H1 (cell line): ENCODE results near the gene GTPBP1. TPM values are rescaled to one million over a fixed set of nuclear protein-coding genes. Genes with fewer than 3 reads are reported as not detected.
A peak's percentile ranks its signal among the peaks of the same experiment; 100 is the strongest.

Source experiments
- BRCA1 ChIP-seq: IDR thresholded peaks from 2 replicates; pipeline ENCODE4 v1.6.1; 2012; ENCODE audit warnings: low read depth, low read length, improper control_type of control experiment
- CTBP2 ChIP-seq: IDR thresholded peaks from 2 replicates; pipeline ENCODE4 v1.7.0; 2011; ENCODE audit warnings: borderline replicate concordance, mild to moderate bottlenecking, moderate library complexity, mixed read lengths, low read length; ENCODE audit not compliant: insufficient read depth, insufficient read length
- CTCF ChIP-seq, 3 experiments: IDR thresholded peaks; 1 replicate in 2 of 3; 2 replicates in 1 of 3; pipeline versions ENCODE4 v1.5.1 to v1.6.1; 2011; ENCODE audit warnings: low read length in 3 of 3, mild to moderate bottlenecking in 3 of 3, inconsistent platforms in 2 of 3, low read depth in 1 of 3, moderate library complexity in 1 of 3; ENCODE audit not compliant: insufficient read depth in 1 of 3; ENCODE audit errors: control extremely low read depth in 1 of 3
- EGR1 ChIP-seq: IDR thresholded peaks from 2 replicates; pipeline ENCODE4 v1.6.1; 2011; ENCODE audit warnings: low read depth, low read length, borderline replicate concordance
- FOSL1 ChIP-seq: IDR thresholded peaks from 2 replicates; pipeline ENCODE4 v1.6.1; 2011; ENCODE audit warnings: mild to moderate bottlenecking, low read depth, low read length, moderate library complexity; ENCODE audit not compliant: insufficient read depth
- GTF2F1 ChIP-seq: IDR thresholded peaks from 2 replicates; pipeline ENCODE4 v1.6.1; 2012; ENCODE audit warnings: low read depth, low read length, improper control_type of control experiment, borderline replicate concordance
- NRF1 ChIP-seq: IDR thresholded peaks from 2 replicates; pipeline ENCODE4 v1.6.1; 2011; ENCODE audit warnings: mild to moderate bottlenecking, low read depth, low read length, improper control_type of control experiment
- PHF8 ChIP-seq: fragments of 200-600 bp; sonication (generic); conservative IDR thresholded peaks from 2 replicates; pipeline ENCODE4 v1.7.1; 2012; ENCODE audit warnings: low read depth, mild to moderate bottlenecking, inconsistent platforms, low read length, moderate library complexity
- POLR2A ChIP-seq, 2 experiments: IDR thresholded peaks; 1 replicate in 1 of 2; 2 replicates in 1 of 2; pipeline ENCODE4 v1.6.1; 2011; ENCODE audit warnings: low read depth in 2 of 2, low read length in 2 of 2, mild to moderate bottlenecking in 2 of 2; ENCODE audit errors: control extremely low read depth in 1 of 2
- POU5F1 ChIP-seq: IDR thresholded peaks from 2 replicates; pipeline ENCODE4 v1.6.1; 2011; ENCODE audit warnings: low read depth, mild to moderate bottlenecking, low read length, moderate library complexity
- SAP30 ChIP-seq: fragments of 300-600 bp; sonication (generic); IDR thresholded peaks from 2 replicates; pipeline ENCODE4 v1.7.1; 2012; ENCODE audit warnings: low read length, moderate library complexity, mild to moderate bottlenecking, inconsistent platforms; ENCODE audit not compliant: insufficient read depth, insufficient replicate concordance
- SP1 ChIP-seq: IDR thresholded peaks from 2 replicates; pipeline ENCODE4 v1.6.1; 2011; ENCODE audit warnings: low read depth, low read length
- SP4 ChIP-seq: IDR thresholded peaks from 2 replicates; pipeline ENCODE4 v1.6.1; 2012; ENCODE audit warnings: low read length, inconsistent platforms
- TAF1 ChIP-seq: IDR thresholded peaks from 2 replicates; pipeline ENCODE4 v1.6.1; 2011; ENCODE audit warnings: mild to moderate bottlenecking, low read depth, low read length
- TBP ChIP-seq: IDR thresholded peaks from 2 replicates; pipeline ENCODE4 v1.6.1; 2011; ENCODE audit warnings: low read depth, low read length, improper control_type of control experiment
- TCF12 ChIP-seq: IDR thresholded peaks from 2 replicates; pipeline ENCODE4 v1.6.1; 2011; ENCODE audit warnings: low read depth, mild to moderate bottlenecking, low read length
- ZNF274 ChIP-seq: IDR thresholded peaks from 2 replicates; pipeline ENCODE4 v1.7.0; 2012; ENCODE audit warnings: low read length, borderline replicate concordance; ENCODE audit errors: extremely low read depth
- polyA plus RNA-seq, 7 experiments: library from polyadenylated mRNA; depleted of rRNA in 3 of 7; stranded (reverse) in 5 of 7; unstranded in 2 of 7; fragments of >200 nt in 5 of 7; fragments of 200-250 nt in 2 of 7; gene quantifications; 1 replicate in 5 of 7; 2 replicates in 1 of 7; 4 replicates in 1 of 7; pipeline versions ENCODE4 v1.2.1 to v1.2.3, GENCODE V29; 2011 to 2013; ENCODE audit warnings: missing spikeins in 2 of 7, mixed read lengths in 2 of 7
- total RNA-seq: library from RNA; stranded (reverse); fragmentation: NEBNext Ultra II Directional; extraction: Animal tissue kit (Norgen Biotek cat#: 25700); gene quantifications from 2 replicates; pipeline ENCODE4 v1.2.1, GENCODE V29; 2021

The GTPBP1 gene
- total and polyA plus RNA-seq, 2 of the 8 experiments (the other 6 are each of a cell fraction or from before 2014, with no cell fraction given), result 53.1 to 91.8 TPM

GRCh38 chr22:38656256-38657044, 49.3 kb upstream of the GTPBP1 start, which contains the start of the genes CBY1 and FAM227A (continued):
- TF ChIP-seq SAP30 (peak; percentile 69), PHF8 (peak; percentile 37), NRF1 (peak; percentile 89), BRCA1 (no peak), TBP (peak; percentile 63; the same call in 1 of the 2 replicates), SP1 (no peak; the same call in none of the 2 replicates), CTCF (IDR thresholded peaks at IDR 0.05; ENCODE audit: control extremely low read depth in 1 of 3, insufficient read depth in 1 of 3, low read depth in 1 of 3, low read length in 3 of 3) (no peak), GTF2F1 (no peak), SP4 (peak; percentile 86; the same call in 1 of the 2 replicates), POLR2A (IDR thresholded peaks at IDR 0.05; ENCODE audit: control extremely low read depth in 1 of 2, low read depth in 2 of 2, low read length in 2 of 2) (peak in 1 of 2 experiments; percentile 44; a peak in 1 of 3 replicates), POU5F1 (peak; percentile 95), TCF12 (no peak), EGR1 (no peak), ZNF274 (no peak), FOSL1 (no peak), TAF1 (peak; percentile 58; the same call in 1 of the 2 replicates), CTBP2 (no peak)
